ENCODE measurements around the gene CACNG4. TPM values are rescaled to one million over a fixed set of nuclear protein-coding genes. Genes with fewer than 3 reads are reported as not detected.
A peak's percentile ranks its signal among the peaks of the same experiment; 100 is the strongest.

The CACNG4 gene
- total RNA-seq, 1 donor from 2014 or later = 0.34 TPM

DNA sequence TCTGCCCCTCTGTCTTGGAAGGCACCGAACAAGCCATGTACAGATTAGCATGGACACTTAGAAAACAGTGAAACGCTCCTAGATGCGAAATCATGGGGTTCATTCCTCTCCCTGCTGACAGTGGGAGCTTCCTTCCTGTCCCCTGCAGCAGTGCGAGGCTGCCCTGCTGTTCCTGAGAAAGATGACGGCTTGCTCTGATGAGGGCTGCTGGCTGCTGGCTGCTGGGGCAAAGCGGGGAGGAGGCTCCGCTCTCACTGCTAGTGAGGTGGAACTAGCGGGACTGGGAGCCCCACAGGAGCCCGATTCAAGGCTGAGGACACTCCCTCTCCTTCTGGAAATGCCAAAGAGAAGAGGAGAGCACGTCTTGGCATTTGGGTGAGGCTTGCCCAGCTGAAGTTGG, 25.9 kb upstream of the CACNG4 start:
- Histone ChIP-seq H3K4me1 (no peaks in the 10 kb centered on the region), H3K4me3 (no peak overlapping the region), H4K20me1 (ENCODE audit: low read depth) (no peaks in the 10 kb centered on the region), H3K9me3 (ENCODE audit: low read depth) (no peaks in the 10 kb centered on the region), H3K4me2 (no peak overlapping the region), H2AFZ (replicated peaks) (no peak overlapping the region), H3K79me2 (ENCODE audit: low read depth) (no peaks in the 10 kb centered on the region), H3F3A (ENCODE audit: low read depth) (no peaks in the 10 kb centered on the region), H3K36me3 (no peaks in the 10 kb centered on the region), H3K27me3 (no peaks in the 10 kb centered on the region), H3K27ac (no peak overlapping the region), H3K9ac (no peak overlapping the region)
- TF ChIP-seq, protein P1, sequence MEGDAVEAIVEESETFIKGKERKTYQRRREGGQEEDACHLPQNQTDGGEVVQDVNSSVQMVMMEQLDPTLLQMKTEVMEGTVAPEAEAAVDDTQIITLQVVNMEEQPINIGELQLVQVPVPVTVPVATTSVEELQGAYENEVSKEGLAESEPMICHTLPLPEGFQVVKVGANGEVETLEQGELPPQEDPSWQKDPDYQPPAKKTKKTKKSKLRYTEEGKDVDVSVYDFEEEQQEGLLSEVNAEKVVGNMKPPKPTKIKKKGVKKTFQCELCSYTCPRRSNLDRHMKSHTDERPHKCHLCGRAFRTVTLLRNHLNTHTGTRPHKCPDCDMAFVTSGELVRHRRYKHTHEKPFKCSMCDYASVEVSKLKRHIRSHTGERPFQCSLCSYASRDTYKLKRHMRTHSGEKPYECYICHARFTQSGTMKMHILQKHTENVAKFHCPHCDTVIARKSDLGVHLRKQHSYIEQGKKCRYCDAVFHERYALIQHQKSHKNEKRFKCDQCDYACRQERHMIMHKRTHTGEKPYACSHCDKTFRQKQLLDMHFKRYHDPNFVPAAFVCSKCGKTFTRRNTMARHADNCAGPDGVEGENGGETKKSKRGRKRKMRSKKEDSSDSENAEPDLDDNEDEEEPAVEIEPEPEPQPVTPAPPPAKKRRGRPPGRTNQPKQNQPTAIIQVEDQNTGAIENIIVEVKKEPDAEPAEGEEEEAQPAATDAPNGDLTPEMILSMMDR (IDR thresholded peaks at IDR 0.05) = no peak
- no peak for TF ChIP-seq EZH2 (IDR thresholded peaks at IDR 0.05)
- TF ChIP-seq EZH2phosphoT487 (IDR thresholded peaks at IDR 0.05) = no peak
- Mint-ChIP-seq H3K4me1 (peaks cover 7% of the 10 kb centered on the region), H3K9me3 (peaks cover 22% of the 10 kb centered on the region), H3K36me3 (no peaks in the 10 kb centered on the region), H3K4me3 (no peak overlapping the region), H3K27me3 (ENCODE audit: insufficient read depth, low read depth) (peaks cover 8% of the 10 kb centered on the region), H3K27ac (no peak overlapping the region)
- DNase-seq (ENCODE audit: low spot score) = no peak

DNA sequence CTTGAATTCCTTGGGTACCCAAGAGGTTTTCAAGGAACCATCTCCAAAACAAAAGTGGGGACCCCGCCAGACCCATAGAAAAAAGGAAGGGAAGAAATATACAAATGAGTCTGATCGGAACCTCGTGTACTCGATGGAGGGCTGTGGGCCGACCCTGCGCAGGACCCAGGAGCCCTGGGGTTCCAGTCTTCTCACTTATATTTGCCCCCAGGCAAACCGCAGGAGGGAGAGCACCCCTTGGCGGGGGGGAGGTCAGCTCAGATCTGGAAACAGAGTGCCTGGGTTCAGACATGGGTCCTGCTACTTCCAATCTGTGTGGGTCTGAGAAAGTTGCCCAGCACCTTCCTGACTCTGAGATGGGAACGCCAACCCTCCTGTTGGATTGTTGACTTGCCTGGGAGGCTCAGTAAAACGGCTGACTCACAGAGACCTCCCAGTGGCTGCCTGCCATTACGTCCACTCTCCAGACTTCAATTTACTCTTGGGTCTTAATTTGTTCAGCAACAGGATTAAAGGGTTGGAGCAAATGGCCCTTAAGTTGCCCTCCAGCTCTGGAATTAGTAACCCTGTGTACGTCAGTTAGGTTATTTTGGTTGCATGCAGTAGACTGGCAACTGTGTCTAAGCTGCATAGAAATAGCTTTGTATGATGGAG, 24.9 kb upstream of the CACNG4 start:
- Mint-ChIP-seq H3K36me3 (no peaks in the 10 kb centered on the region), H3K9me3 (peaks cover 22% of the 10 kb centered on the region), H3K27me3 (ENCODE audit: insufficient read depth, low read depth) (peaks cover 10% of the 10 kb centered on the region), H3K4me3 (peak overlapping the region; percentile 41), H3K4me1 (peaks cover 15% of the 10 kb centered on the region), H3K27ac (no peak overlapping the region)
- Histone ChIP-seq H3K4me2 (no peak overlapping the region), H2AFZ (replicated peaks) (no peak overlapping the region), H3K27me3 (no peaks in the 10 kb centered on the region), H4K20me1 (ENCODE audit: low read depth) (no peaks in the 10 kb centered on the region), H3K9me3 (ENCODE audit: low read depth) (no peaks in the 10 kb centered on the region), H3K4me1 (no peaks in the 10 kb centered on the region), H3K36me3 (no peaks in the 10 kb centered on the region), H3K79me2 (ENCODE audit: low read depth) (no peaks in the 10 kb centered on the region), H3K4me3 (no peak overlapping the region), H3K9ac (no peak overlapping the region), H3F3A (ENCODE audit: low read depth) (no peaks in the 10 kb centered on the region), H3K27ac (no peak overlapping the region)
- DNase-seq (ENCODE audit: low spot score) = no peak
- TF ChIP-seq, protein P1 (IDR thresholded peaks at IDR 0.05) = no peak
- TF ChIP-seq EZH2phosphoT487 (IDR thresholded peaks at IDR 0.05) = no peak
- TF ChIP-seq EZH2 (IDR thresholded peaks at IDR 0.05) = no peak

GRCh38 chr17:66941249-66941648, 23.3 kb upstream of the CACNG4 start:
- Histone ChIP-seq H3K4me3 (no peak overlapping the region), H3F3A (ENCODE audit: low read depth) (no peaks in the 10 kb centered on the region), H3K9ac (no peak overlapping the region), H3K4me1 (no peaks in the 10 kb centered on the region), H4K20me1 (ENCODE audit: low read depth) (no peaks in the 10 kb centered on the region), H2AFZ (replicated peaks) (no peak overlapping the region), H3K9me3 (ENCODE audit: low read depth) (no peaks in the 10 kb centered on the region), H3K36me3 (no peaks in the 10 kb centered on the region), H3K79me2 (ENCODE audit: low read depth) (no peaks in the 10 kb centered on the region), H3K27me3 (no peaks in the 10 kb centered on the region), H3K27ac (no peak overlapping the region), H3K4me2 (no peak overlapping the region)
- TF ChIP-seq, protein P1 (IDR thresholded peaks at IDR 0.05) = no peak
- TF ChIP-seq EZH2phosphoT487 (IDR thresholded peaks at IDR 0.05) = no peak
- no peak for TF ChIP-seq EZH2 (IDR thresholded peaks at IDR 0.05)
- no peak overlapping the region for H3K27ac Mint-ChIP-seq
- H3K27me3 Mint-ChIP-seq (ENCODE audit: insufficient read depth, low read depth) = peaks cover 10% of the 10 kb centered on the region
- DNase-seq (ENCODE audit: low spot score) = no peak
- no peaks in the 10 kb centered on the region for H3K36me3 Mint-ChIP-seq
- no peak overlapping the region for H3K4me3 Mint-ChIP-seq
- peaks cover 20% of the 10 kb centered on the region for H3K4me1 Mint-ChIP-seq
- H3K9me3 Mint-ChIP-seq = peaks cover 12% of the 10 kb centered on the region
